ENCODE results near the gene LACRT. TPM values are rescaled to one million over a fixed set of nuclear protein-coding genes. Genes with fewer than 3 reads are reported as not detected.

Gene LACRT
- total and polyA plus RNA-seq, 2 of the 4 experiments (the other 2 are of a cell fraction): not detected

DNA sequence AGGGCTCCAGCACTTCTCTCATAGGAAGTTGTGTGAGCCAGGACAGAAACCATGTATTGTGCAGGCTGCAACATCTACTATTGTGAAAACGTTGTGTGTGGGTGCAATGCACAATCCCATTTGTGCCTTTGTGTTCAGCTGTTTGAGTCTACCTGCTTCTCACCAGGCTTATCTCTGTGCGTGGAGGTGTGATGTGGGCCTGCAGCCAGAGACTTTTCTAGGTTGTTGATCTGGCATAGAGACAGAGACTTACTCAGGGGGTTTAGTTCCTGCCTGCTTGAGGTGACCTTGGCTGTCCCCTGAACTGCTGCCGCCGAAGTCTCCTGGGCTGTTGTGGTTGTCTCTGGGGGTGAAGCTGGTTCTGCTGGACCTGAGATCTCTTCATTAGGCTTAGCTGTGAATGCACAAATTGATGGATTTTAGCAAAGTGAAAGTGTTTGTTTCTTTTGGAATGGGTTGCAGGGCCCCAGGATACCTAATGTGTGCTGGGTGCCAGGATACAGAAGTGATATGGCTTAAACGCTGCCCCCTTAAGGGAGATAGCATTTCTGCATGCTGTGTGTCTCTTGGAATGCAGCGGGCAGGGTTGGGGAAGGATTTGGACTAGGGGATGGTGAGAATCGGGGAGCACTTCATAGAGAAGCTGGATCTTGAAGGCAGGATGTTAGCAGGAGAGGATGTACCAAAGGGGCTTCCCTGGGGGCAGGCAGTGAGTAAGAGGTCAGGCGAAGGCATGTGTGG, 2.5 kb downstream of the LACRT start:
- H3K14ac ChIP-seq (replicated peaks; ENCODE audit: low read depth, low read length): no peak overlapping the region
- H4K20me1 ChIP-seq (ENCODE audit: insufficient read depth, low read length): no peaks in the 10 kb centered on the region
- no peak overlapping the region for H3K9ac ChIP-seq (ENCODE audit: low read depth, low read length)
- H4K8ac ChIP-seq (ENCODE audit: low read depth in 2 of 2, low read length in 2 of 2): no peak overlapping the region
- no peak overlapping the region for H4K91ac ChIP-seq (ENCODE audit: insufficient read depth, low read depth, low read length)
- no peaks in the 10 kb centered on the region for H3K27me3 ChIP-seq (ENCODE audit: control insufficient read depth, insufficient read depth, low read length)
- WGBS, 2 experiments (ENCODE audit: extremely low coverage in 2 of 2, insufficient read length in 1 of 2): 38% methylated on average over 4 of the region's 8 CpGs; no CpG with 5 or more reads in 1 of the 2 experiments
- no peak overlapping the region for H3K23ac ChIP-seq (ENCODE audit: low read depth, low read length)
- H2AK5ac ChIP-seq (ENCODE audit: low read depth, low read length): no peak overlapping the region
- no peak overlapping the region for H2AFZ ChIP-seq (replicated peaks; ENCODE audit: low read length, poor library complexity)
- H3K9me3 ChIP-seq (ENCODE audit: control insufficient read depth, insufficient read depth, low read length): no peaks in the 10 kb centered on the region
- no peaks in the 10 kb centered on the region for H3K9me1 ChIP-seq (ENCODE audit: insufficient read depth, low read length)
- POLR2A ChIA-PET (ENCODE audit: unreplicated experiment): no interaction called here
- no peak overlapping the region for H2BK5ac ChIP-seq (ENCODE audit: low read depth, low read length, poor library complexity, severe bottlenecking)
- in situ Hi-C loops (cut with MboI; ENCODE audit: low sequenced_read_pairs) (no loop called here), intact Hi-C loops (cut with micrococcal nuclease) (no loop called here), dilution Hi-C loops (cut with HindIII; ENCODE audit: low sequenced_read_pairs, unreplicated experiment) (no loop called here)
- H3K18ac ChIP-seq (ENCODE audit: low read depth, low read length): no peak overlapping the region
- no peak overlapping the region for H3K27ac ChIP-seq (ENCODE audit: insufficient read depth, low read length)
- no peak overlapping the region for H3K56ac ChIP-seq (ENCODE audit: extremely low read depth, insufficient read depth, low read length)
- no TSS peak for BruUV-seq (replicated peaks)
- H3K4ac ChIP-seq (ENCODE audit: low read depth, low read length): no peak overlapping the region
- H4K5ac ChIP-seq (ENCODE audit: low read depth, low read length): no peak overlapping the region
- ATAC-seq (ENCODE audit: low read depth) (no peak), DNase-seq (no peak)
- H3K36me3 ChIP-seq (ENCODE audit: control insufficient read depth, insufficient read depth, low read length): no peaks in the 10 kb centered on the region
- CTCF ChIA-PET: interaction anchor here (0.6 to 0.9 kb wide), 2 partner anchors 27 to 36 kb away, joined by 4 read pairs; no protein-coding TSS in a partner anchor
- no peaks in the 10 kb centered on the region for H3K4me1 ChIP-seq (ENCODE audit: control insufficient read depth, insufficient read depth, low read length)
- H2BK20ac ChIP-seq (ENCODE audit: low read depth, low read length): no peak overlapping the region
- H3K79me1 ChIP-seq (ENCODE audit: low read depth in 1 of 2, low read length in 2 of 2): no peaks in the 10 kb centered on the region
- no peak overlapping the region for H2AK9ac ChIP-seq (replicated peaks; ENCODE audit: low read depth, low read length, poor library complexity)
- no peak overlapping the region for H2BK15ac ChIP-seq (ENCODE audit: low read depth, low read length)
- TF ChIP-seq CEBPB (IDR thresholded peaks at IDR 0.05; ENCODE audit: low read depth, low read length) (no peak), USF2 (IDR thresholded peaks at IDR 0.05; ENCODE audit: low read depth, low read length) (no peak), RAD21 (IDR thresholded peaks at IDR 0.05; ENCODE audit: low read length) (no peak), FOS (IDR thresholded peaks at IDR 0.05; ENCODE audit: low read depth, low read length) (no peak), MXI1 (IDR thresholded peaks at IDR 0.05; ENCODE audit: borderline replicate concordance, low read depth, low read length) (no peak), BHLHE40 (IDR thresholded peaks at IDR 0.05; ENCODE audit: low read depth, low read length) (no peak), NFE2L2 (IDR thresholded peaks at IDR 0.05; ENCODE audit: low read depth, low read length) (no peak), POLR2A (IDR thresholded peaks at IDR 0.05; ENCODE audit: low read depth, low read length) (no peak), SMC3 (IDR thresholded peaks at IDR 0.05; ENCODE audit: low read depth, low read length) (no peak), MAFK (IDR thresholded peaks at IDR 0.05; ENCODE audit: low read depth, low read length) (no peak), MAZ (IDR thresholded peaks at IDR 0.05; ENCODE audit: borderline replicate concordance, low read depth, low read length) (no peak), RFX5 (IDR thresholded peaks at IDR 0.05; ENCODE audit: low read depth, low read length) (no peak), CTCF (conservative IDR thresholded peaks at IDR 0.05; ENCODE audit: low read depth, low read length) (no peak), ELK1 (IDR thresholded peaks at IDR 0.05; ENCODE audit: borderline replicate concordance, low read depth, low read length) (no peak), RCOR1 (IDR thresholded peaks at IDR 0.05; ENCODE audit: insufficient replicate concordance, low read length) (no peak), CHD1 (IDR thresholded peaks at IDR 0.05; ENCODE audit: low read depth, low read length) (no peak)
- no peak overlapping the region for H3K4me3 ChIP-seq (ENCODE audit: insufficient read depth, low read depth, low read length)
- H2BK120ac ChIP-seq (ENCODE audit: low read depth, low read length): no peak overlapping the region
- no peak overlapping the region for H3K4me2 ChIP-seq (ENCODE audit: low read depth, low read length)
